Measurements from ENCODE around the gene JAKMIP3. TPM values are rescaled to one million over a fixed set of nuclear protein-coding genes. Genes with fewer than 3 reads are reported as not detected.
A peak's percentile ranks its signal among the peaks of the same experiment; 100 is the strongest.

The JAKMIP3 gene
- total and polyA plus RNA-seq, 8 donors: 0.18 to 1.1 (median 0.44) TPM; not detected in 2

GRCh38 chr10:132023092-132023811 is 42.5 kb upstream of the JAKMIP3 start:
- intact Hi-C loops (cut with DNase I; ENCODE audit: low total_unique reads): loop anchor here (5.0 kb wide), 1 partner anchor 136 kb away; no protein-coding TSS in a partner anchor
- Histone ChIP-seq H3K9me3 (no peaks in the 10 kb centered on the region), H3K27me3 (peaks cover 0 to 55% (median 35%) of the 10 kb centered on the region in 3 donors), H3K36me3 (no peaks in the 10 kb centered on the region), H3K27ac (no peak overlapping the region), H3K4me1 (peaks cover 7 to 13% (median 10%) of the 10 kb centered on the region in 4 donors), H3K4me3 (peak overlapping the region; percentile 26 to 43 (median 34))
- TF ChIP-seq EP300 (IDR thresholded peaks at IDR 0.05) (no peak), CTCF (IDR thresholded peaks at IDR 0.05) (peak in 5 of 7 experiments; percentile 78 to 91 (median 88)), POLR2AphosphoS5 (IDR thresholded peaks at IDR 0.05) (peak in 1 of 3 donors; percentile 74)
- WGBS, 5 donors: 13 to 20% (median 19%) methylated on average over 36 of the region's 36 CpGs
- peak; percentile 85 to 93 for DNase-seq

GRCh38 chr10:132027423-132027983 is 38.2 kb upstream of the JAKMIP3 start:
- Histone ChIP-seq H3K27me3 (peaks cover 0 to 89% (median 44%) of the 10 kb centered on the region in 3 donors), H3K27ac (no peak overlapping the region), H3K4me1 (peaks cover 7 to 13% (median 10%) of the 10 kb centered on the region in 4 donors), H3K4me3 (no peak overlapping the region), H3K36me3 (no peaks in the 10 kb centered on the region), H3K9me3 (no peaks in the 10 kb centered on the region)
- TF ChIP-seq EP300 (IDR thresholded peaks at IDR 0.05) (no peak), POLR2A (IDR thresholded peaks at IDR 0.05) (no peak), POLR2AphosphoS5 (IDR thresholded peaks at IDR 0.05) (no peak), CTCF (IDR thresholded peaks at IDR 0.05) (no peak)
- 64 to 78% (median 70%) methylated on average over 3 of the region's 3 CpGs for WGBS, 5 donors
- intact Hi-C loops (cut with DNase I; ENCODE audit: low total_unique reads): no loop called here
- DNase-seq: no peak

GRCh38 chr10:132028706-132029105 is 37.0 kb upstream of the JAKMIP3 start:
- peaks cover 0 to 2% (median 2%) of the 10 kb centered on the region in 4 donors for H3K4me1 ChIP-seq
- H3K9me3 ChIP-seq: no peaks in the 10 kb centered on the region
- DNase-seq: no peak
- 46 to 60% (median 52%) methylated on average over 6 of the region's 6 CpGs for WGBS, 5 donors
- H3K27me3 ChIP-seq: peaks cover 0 to 95% (median 45%) of the 10 kb centered on the region in 3 donors
- no peaks in the 10 kb centered on the region for H3K36me3 ChIP-seq
- H3K27ac ChIP-seq: no peak overlapping the region
- H3K4me3 ChIP-seq: no peak overlapping the region
- intact Hi-C loops (cut with DNase I; ENCODE audit: low total_unique reads): no loop called here
- no peak for TF ChIP-seq POLR2A (IDR thresholded peaks at IDR 0.05)
- TF ChIP-seq EP300 (IDR thresholded peaks at IDR 0.05): no peak
- no peak for TF ChIP-seq CTCF (IDR thresholded peaks at IDR 0.05)
- no peak for TF ChIP-seq POLR2AphosphoS5 (IDR thresholded peaks at IDR 0.05)

- TF ChIP-seq POLR2AphosphoS5 (IDR thresholded peaks at IDR 0.05) (no peak), CTCF (IDR thresholded peaks at IDR 0.05) (no peak), POLR2A (IDR thresholded peaks at IDR 0.05) (no peak)
- WGBS, 5 donors: 61 to 72% (median 68%) methylated on average over 12 of the region's 12 CpGs
- H3K27ac ChIP-seq: no peak overlapping the region
- peaks cover 1 to 6% (median 3%) of the 10 kb centered on the region in 4 donors for H3K4me1 ChIP-seq
- no peak for DNase-seq
- intact Hi-C loops (cut with DNase I; ENCODE audit: low total_unique reads): no loop called here
- no peaks in the 10 kb centered on the region for H3K9me3 ChIP-seq
- H3K4me3 ChIP-seq: no peak overlapping the region
- H3K27me3 ChIP-seq: peaks cover under 1 to 97% (median 40%) of the 10 kb centered on the region in 3 donors
- H3K36me3 ChIP-seq: no peaks in the 10 kb centered on the region
These were observed 34.8 kb upstream of the JAKMIP3 start for GRCh38 chr10:132030898-132031463.
